ENCODE data around the gene DDC. TPM values are rescaled to one million over a fixed set of nuclear protein-coding genes. Genes with fewer than 3 reads are reported as not detected.

Gene DDC
- not detected in 2 replicates for total RNA-seq

DNA sequence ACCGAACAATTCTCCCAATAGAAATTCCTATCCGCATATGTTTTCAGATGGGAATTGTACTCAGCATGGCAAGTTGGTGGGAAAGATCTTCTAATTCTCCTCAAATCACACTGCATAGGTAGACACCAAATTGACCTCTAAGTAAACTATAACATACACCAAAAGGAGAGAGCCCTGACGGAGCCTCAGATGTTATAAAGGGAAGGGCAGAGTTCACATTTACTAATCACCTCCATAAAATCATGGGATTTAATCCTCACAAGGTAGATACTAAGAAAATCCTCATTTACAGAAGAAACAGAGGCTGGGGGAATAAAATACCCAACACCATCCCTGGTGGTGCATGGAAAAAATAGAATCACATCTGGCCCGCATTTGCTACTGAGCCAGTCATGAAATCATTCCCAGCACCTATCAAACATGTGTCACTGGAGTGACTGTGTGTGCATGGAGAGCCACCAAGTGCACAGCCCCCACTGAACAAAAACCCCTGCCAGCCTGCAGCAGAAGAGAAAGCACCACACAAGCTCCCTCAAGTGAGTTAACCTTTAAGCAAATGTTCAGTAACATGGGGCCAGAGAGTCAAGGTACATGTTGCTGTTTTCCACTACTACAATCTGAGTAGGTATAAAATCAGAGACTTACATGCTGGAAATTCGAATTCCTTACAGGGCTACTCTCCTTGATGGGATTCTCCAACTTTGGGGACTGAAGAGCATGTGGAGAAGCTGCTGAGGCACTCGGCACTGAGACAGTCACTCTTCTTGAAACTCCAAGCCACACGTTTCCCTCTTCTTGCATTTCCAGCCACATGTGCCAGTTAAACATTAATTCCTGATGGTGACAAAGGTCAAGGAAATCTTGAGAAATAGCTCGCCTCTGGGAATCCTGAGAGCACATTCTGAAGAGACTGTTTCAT lies at the start of gene DDC:
Gene DDC, minus strand, starts transcription at position 766 of the 919 bp plus-strand sequence. CDS start 21,320 bp downstream, outside the sequence.

DNA sequence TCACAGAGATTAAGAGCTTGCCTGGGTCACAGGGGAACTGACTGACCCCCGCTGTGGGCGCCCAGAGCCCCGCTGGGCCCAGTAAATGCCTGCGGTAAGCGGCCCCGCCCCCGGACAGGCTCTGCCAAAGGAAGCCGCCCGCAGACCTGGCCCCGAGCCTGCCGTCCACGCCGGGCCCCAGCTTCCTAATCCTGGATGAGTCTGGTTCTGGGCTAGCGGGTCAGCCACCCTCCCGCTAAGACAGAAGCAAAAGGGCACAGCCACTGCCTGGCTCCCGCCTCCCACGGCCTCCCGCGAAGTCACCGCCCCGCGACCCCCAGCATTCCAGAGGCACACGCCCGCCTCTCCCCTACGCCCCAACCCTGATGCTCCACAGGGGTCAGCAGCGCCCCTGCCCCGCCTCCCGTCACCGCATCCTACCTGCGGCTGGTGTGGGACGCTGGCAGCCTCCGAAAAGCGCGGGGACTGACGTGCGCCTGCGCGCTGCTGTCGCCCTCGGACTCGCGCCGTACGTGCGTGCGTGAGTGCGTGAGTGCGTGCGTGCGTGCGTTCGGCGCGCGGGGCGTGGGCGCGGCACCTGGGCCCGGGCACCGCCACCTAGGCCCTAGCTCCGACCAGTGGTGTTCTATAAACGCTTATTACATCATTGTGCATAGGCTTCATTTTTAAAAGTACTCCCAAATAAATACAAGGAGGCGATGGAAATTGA lies 115.2 kb downstream of the DDC start, which contains the start of gene FIGNL1:
Gene FIGNL1, minus strand, starts transcription at position 470 of the 709 bp plus-strand sequence. CDS start 3,063 bp downstream, outside the sequence.

Small RNA genes lying within 50 kb of the gene (small RNA-seq; reads per million reads assigned to genes)
- not detected for gene RNU6-1091P

Other genes with a start within 250 kb of the DDC start
- 10.8 TPM in 2 replicates for gene FIGNL1, start 115.1 kb downstream of the DDC start, total RNA-seq
- gene GRB10, start 217.5 kb upstream of the DDC start, total RNA-seq: 42.8 and 43.6 TPM in 2 replicates

Data from articular chondrocyte of knee joint (primary cell).